Suprapubic skin (tissue), 4 donors: ENCODE measurements around the gene ZNHIT2.

ENCODE experiments used
- POLR2A ChIP-seq, 2 donors: fragments of 450-650 bp; IDR thresholded peaks; one replicate each; pipeline ENCODE4 v1.6.1; 2017; ENCODE audit warnings: antibody characterized with exemption in 2 of 2, mild to moderate bottlenecking in 2 of 2, moderate library complexity in 2 of 2
- POLR2AphosphoS5 ChIP-seq, 3 donors: sonication (generic); formaldehyde crosslinking; IDR thresholded peaks; one replicate each; pipeline ENCODE4 v1.6.1; 2017; ENCODE audit warnings: antibody characterized with exemption in 3 of 3

DNA sequence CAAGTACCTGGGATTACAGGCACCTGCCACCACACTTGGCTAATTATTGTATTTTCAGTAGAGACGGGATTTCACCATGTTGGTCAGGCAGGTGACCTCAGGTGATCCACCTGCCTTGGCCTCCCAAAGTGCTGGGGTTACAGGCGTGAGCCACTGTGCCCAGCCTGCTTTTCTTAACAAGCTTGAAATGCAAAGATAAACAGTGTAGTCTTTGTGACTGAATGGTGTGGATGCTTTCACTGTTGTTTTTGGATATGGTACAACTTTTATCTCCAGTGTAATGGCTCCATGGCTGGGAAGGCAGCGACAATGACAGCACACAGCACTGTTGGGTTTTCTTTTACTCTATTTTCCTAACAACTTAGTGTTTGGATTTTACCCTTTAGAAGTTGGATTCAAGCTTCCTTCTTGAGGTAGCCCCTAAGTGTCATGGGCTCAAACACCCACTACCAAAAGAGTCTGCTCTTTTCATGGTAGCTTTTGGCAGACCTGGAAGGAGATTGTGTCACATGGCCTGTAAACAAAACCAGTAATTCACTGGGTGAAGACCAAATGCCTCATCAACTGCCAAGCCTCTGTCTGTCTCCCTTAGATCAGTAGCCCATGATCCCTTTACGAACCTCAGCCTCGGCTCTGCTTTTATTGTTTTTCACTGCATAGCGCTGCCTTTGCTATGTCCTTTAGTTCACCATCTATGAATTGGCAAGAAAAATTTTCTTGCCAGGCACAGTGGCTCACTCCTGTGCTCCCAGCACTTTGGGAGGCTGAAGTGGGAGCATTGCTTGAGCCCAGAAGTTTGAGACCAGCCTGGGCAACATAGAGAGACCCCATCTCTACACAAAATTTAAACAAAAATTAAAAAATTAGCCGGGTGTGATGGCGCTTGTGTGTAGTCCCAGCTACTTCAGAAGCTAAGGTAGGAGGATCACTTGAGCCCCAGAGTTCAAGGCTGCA lies 15.1 kb downstream of the ZNHIT2 start:
- no peak for TF ChIP-seq POLR2AphosphoS5 (IDR thresholded peaks at IDR 0.05)
- TF ChIP-seq POLR2A (IDR thresholded peaks at IDR 0.05), result no peak
